ENCODE data around the gene HMX2. TPM values are rescaled to one million over a fixed set of nuclear protein-coding genes. Genes with fewer than 3 reads are reported as not detected.
A peak's percentile ranks its signal among the peaks of the same experiment; 100 is the strongest.

The HMX2 gene
- total RNA-seq, 1 experiment from 2014 or later, result 2.7 TPM

- no TSS peak for BruUV-seq (replicated peaks)
- Histone ChIP-seq H3K36me3 (ENCODE audit: control insufficient read depth, insufficient read depth, low read length) (no peaks in the 10 kb centered on the region), H3K27ac (ENCODE audit: low read length) (peak overlapping the region; percentile 4; the same call in 1 of the 2 replicates), H3K4me3 (ENCODE audit: low read depth in 2 of 2, low read length in 2 of 2) (no peak overlapping the region), H3K9me3 (ENCODE audit: control insufficient read depth, insufficient read depth, low read depth, low read length) (no peaks in the 10 kb centered on the region), H3K4me1 (ENCODE audit: control insufficient read depth, insufficient read depth, low read length) (peaks cover 23% of the 10 kb centered on the region), H3K27me3 (ENCODE audit: control insufficient read depth, insufficient read depth, low read length) (no peaks in the 10 kb centered on the region)
- in situ Hi-C loops (cut with HindIII; ENCODE audit: low pct_unique_long_range_greater_than_20kb, low sequenced_read_pairs), result no loop called here
- no peak for DNase-seq (ENCODE audit: low read depth, low spot score)
- CTCF ChIA-PET, result interaction anchor here (0.6 to 1.4 kb wide), 2 partner anchors 235 to 236 kb away, joined by 3 to 5 read pairs; no protein-coding TSS in a partner anchor
- POLR2A ChIA-PET, result interaction anchor here (1.3 kb wide), 1 partner anchor 9 kb away, joined by 5 read pairs; the partner anchor contains the start of gene BUB3
- intact Hi-C loops (cut with micrococcal nuclease; ENCODE audit: unreplicated experiment), result loop anchor here (1.0 kb wide), 1 partner anchor 235 kb away; no protein-coding TSS in a partner anchor
- TF ChIP-seq SIN3A (IDR thresholded peaks at IDR 0.05; ENCODE audit: borderline replicate concordance, insufficient read depth, low read depth, low read length) (no peak), REST (IDR thresholded peaks at IDR 0.05; ENCODE audit: insufficient read depth in 1 of 2, low read depth in 2 of 2, low read length in 1 of 2) (no peak), POLR2AphosphoS5 (IDR thresholded peaks at IDR 0.05; ENCODE audit: low read depth, low read length) (no peak), TCF7L2 (IDR thresholded peaks at IDR 0.05; ENCODE audit: low read depth, low read length) (no peak)
- TF ChIP-seq, protein P1, sequence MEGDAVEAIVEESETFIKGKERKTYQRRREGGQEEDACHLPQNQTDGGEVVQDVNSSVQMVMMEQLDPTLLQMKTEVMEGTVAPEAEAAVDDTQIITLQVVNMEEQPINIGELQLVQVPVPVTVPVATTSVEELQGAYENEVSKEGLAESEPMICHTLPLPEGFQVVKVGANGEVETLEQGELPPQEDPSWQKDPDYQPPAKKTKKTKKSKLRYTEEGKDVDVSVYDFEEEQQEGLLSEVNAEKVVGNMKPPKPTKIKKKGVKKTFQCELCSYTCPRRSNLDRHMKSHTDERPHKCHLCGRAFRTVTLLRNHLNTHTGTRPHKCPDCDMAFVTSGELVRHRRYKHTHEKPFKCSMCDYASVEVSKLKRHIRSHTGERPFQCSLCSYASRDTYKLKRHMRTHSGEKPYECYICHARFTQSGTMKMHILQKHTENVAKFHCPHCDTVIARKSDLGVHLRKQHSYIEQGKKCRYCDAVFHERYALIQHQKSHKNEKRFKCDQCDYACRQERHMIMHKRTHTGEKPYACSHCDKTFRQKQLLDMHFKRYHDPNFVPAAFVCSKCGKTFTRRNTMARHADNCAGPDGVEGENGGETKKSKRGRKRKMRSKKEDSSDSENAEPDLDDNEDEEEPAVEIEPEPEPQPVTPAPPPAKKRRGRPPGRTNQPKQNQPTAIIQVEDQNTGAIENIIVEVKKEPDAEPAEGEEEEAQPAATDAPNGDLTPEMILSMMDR (IDR thresholded peaks at IDR 0.05), result peak; percentile 68
- peak; percentile 52 for ATAC-seq
Observed at GRCh38 chr10:123144697-123145541, 3.0 kb upstream of the HMX2 start.

DNA sequence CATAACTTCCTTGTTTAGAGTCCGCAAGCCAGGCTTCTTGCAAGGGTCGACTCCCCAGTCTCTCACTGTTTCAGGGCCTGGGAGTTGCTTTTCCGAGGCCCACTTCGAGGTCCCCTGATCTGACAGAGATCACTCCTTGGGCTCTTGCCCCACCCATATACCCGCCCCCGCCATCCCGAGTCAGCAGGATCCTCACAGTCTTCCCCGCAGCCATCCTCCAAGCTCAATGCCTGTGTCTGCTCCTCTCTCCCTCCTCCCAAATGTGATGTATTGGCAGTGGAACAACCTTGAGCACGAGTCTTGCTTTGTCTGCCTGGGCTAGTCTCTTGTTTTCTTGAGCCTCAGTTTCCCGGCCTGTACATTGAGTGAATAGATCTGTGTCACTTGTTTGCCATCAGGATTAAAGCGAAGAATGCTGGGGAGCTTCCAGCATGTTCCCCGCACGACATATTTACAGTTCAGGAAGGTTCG, 2.4 kb upstream of the HMX2 start:
- POLR2A ChIA-PET, result interaction anchor here (1.3 kb wide), 1 partner anchor 8 kb away, joined by 5 read pairs; the partner anchor contains the start of gene BUB3
- H3K9me3 ChIP-seq (ENCODE audit: control insufficient read depth, insufficient read depth, low read depth, low read length), result no peaks in the 10 kb centered on the region
- in situ Hi-C loops (cut with HindIII; ENCODE audit: low pct_unique_long_range_greater_than_20kb, low sequenced_read_pairs), result no loop called here
- peak overlapping the region; percentile 4; the same call in 1 of the 2 replicates for H3K27ac ChIP-seq (ENCODE audit: low read length)
- intact Hi-C loops (cut with micrococcal nuclease; ENCODE audit: unreplicated experiment), result loop anchor here (1.0 kb wide), 1 partner anchor 235 kb away; no protein-coding TSS in a partner anchor
- DNase-seq (ENCODE audit: low read depth, low spot score) (no peak), ATAC-seq (no peak)
- BruUV-seq (replicated peaks), result no TSS peak
- peaks cover 25% of the 10 kb centered on the region for H3K4me1 ChIP-seq (ENCODE audit: control insufficient read depth, insufficient read depth, low read length)
- H3K4me3 ChIP-seq (ENCODE audit: low read depth in 2 of 2, low read length in 2 of 2), result no peak overlapping the region
- TF ChIP-seq, protein P1 (IDR thresholded peaks at IDR 0.05), result no peak
- TF ChIP-seq TCF7L2 (IDR thresholded peaks at IDR 0.05; ENCODE audit: low read depth, low read length), result no peak
- TF ChIP-seq POLR2AphosphoS5 (IDR thresholded peaks at IDR 0.05; ENCODE audit: low read depth, low read length), result no peak
- no peak for TF ChIP-seq SIN3A (IDR thresholded peaks at IDR 0.05; ENCODE audit: borderline replicate concordance, insufficient read depth, low read depth, low read length)
- TF ChIP-seq REST (IDR thresholded peaks at IDR 0.05; ENCODE audit: insufficient read depth in 1 of 2, low read depth in 2 of 2, low read length in 1 of 2), result no peak
- no peaks in the 10 kb centered on the region for H3K36me3 ChIP-seq (ENCODE audit: control insufficient read depth, insufficient read depth, low read length)
- H3K27me3 ChIP-seq (ENCODE audit: control insufficient read depth, insufficient read depth, low read length), result no peaks in the 10 kb centered on the region
- CTCF ChIA-PET, result interaction anchor here (1.4 kb wide), 1 partner anchor 234 kb away, joined by 5 read pairs; no protein-coding TSS in a partner anchor

All from Panc1 (cell line).